ENCODE data around the gene AOPEP. TPM values are rescaled to one million over a fixed set of nuclear protein-coding genes. Genes with fewer than 3 reads are reported as not detected.

AOPEP gene
- total RNA-seq, 1 experiment from 2014 or later: 15.0 TPM

DNA sequence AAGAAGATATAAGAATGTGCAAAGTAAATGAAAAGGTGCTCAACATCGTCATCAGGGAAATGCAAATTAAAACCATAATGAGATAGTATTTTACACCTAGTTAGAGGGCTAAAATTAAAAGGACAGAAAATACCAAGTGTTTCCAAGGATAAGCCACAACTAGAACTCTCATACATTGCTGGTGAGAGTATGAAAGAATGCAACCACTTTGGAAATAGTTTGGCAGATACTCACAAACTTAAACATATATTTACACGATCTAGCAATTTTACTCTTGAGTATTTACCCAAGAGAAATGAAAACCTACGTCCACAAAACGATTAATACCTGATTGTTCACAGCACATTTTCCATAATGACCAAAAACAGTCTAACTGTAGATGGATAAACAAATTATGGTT is 51.5 kb downstream of the AOPEP start:
- WGBS (ENCODE audit: extremely low coverage, insufficient read length, low lambda C conversion rate): no CpG with 5 or more reads among the region's 4 CpGs
- H3K27ac Mint-ChIP-seq: no peak overlapping the region

More for the DNA sequence above, 51.5 kb downstream of the AOPEP start:
- Histone ChIP-seq H3T11ph (ENCODE audit: low read length) (no peak overlapping the region), H4K8ac (replicated peaks; ENCODE audit: insufficient read length, low read depth, low read length) (no peak overlapping the region), H3K23me2 (ENCODE audit: insufficient read length, low read depth, low read length, poor library complexity, severe bottlenecking) (no peaks in the 10 kb centered on the region), H3K79me2 (ENCODE audit: insufficient read depth, low read length) (no peaks in the 10 kb centered on the region), H3K27me3 (ENCODE audit: insufficient read depth, low read length) (no peaks in the 10 kb centered on the region), H4K5ac (ENCODE audit: insufficient read length, low read depth, low read length) (no peak overlapping the region), H3K4ac (ENCODE audit: low read depth, low read length) (no peak overlapping the region), H3K18ac (ENCODE audit: insufficient read length, low read depth, low read length) (no peak overlapping the region), H2BK20ac (ENCODE audit: low read depth, low read length, poor library complexity, severe bottlenecking) (no peak overlapping the region), H3K9me3 (ENCODE audit: control insufficient read depth, low read depth, low read length) (no peaks in the 10 kb centered on the region), H3K27ac (ENCODE audit: insufficient read length, low read depth, low read length) (no peak overlapping the region), H2BK12ac (ENCODE audit: insufficient read length, low read depth, low read length) (no peak overlapping the region), H3K4me2 (ENCODE audit: insufficient read depth, insufficient read length, low read length) (no peak overlapping the region), H3K9ac (ENCODE audit: extremely low read depth, insufficient read length, low read length) (no peak overlapping the region), H4K91ac (ENCODE audit: insufficient read length, low read depth, low read length) (no peak overlapping the region), H3K14ac (ENCODE audit: insufficient read depth, low read length) (no peak overlapping the region), H3K4me1 (ENCODE audit: insufficient read depth, low read length) (no peaks in the 10 kb centered on the region), H3K56ac (ENCODE audit: insufficient read length, low read depth, low read length) (no peak overlapping the region), H2AK5ac (ENCODE audit: insufficient read length, low read length) (no peak overlapping the region), H2AFZ (ENCODE audit: low read length) (no peak overlapping the region), H4K20me1 (ENCODE audit: control insufficient read depth, insufficient read depth, insufficient read length) (no peaks in the 10 kb centered on the region), H2BK120ac (ENCODE audit: low read depth, low read length, poor library complexity, severe bottlenecking) (no peak overlapping the region), H2BK15ac (ENCODE audit: low read depth, low read length) (no peak overlapping the region), H3K79me1 (ENCODE audit: insufficient read depth, low read depth, low read length, poor library complexity, severe bottlenecking) (no peaks in the 10 kb centered on the region), H3K23ac (ENCODE audit: insufficient read length, low read depth, low read length) (no peak overlapping the region), H2BK5ac (ENCODE audit: insufficient read length, low read length) (no peak overlapping the region)
- Mint-ChIP-seq H3K4me1 (peaks cover 3 to 4% of the 10 kb centered on the region in 2 experiments; a peak in 2 of 4 replicates), H3K27me3 (ENCODE audit: low read depth) (no peaks in the 10 kb centered on the region), H3K36me3 (ENCODE audit: insufficient read depth in 1 of 3, low read depth in 3 of 3) (no peaks in the 10 kb centered on the region; a peak in 2 of 7 replicates), H3K9me3 (no peaks in the 10 kb centered on the region), H3K4me3 (no peak overlapping the region)
- no peak for TF ChIP-seq CTCF (conservative IDR thresholded peaks at IDR 0.05)
- no peak for DNase-seq
